Activated naive CD8-positive, alpha-beta T cell treated with anti-CD3 and anti-CD28 coated beads, Interleukin-2, amount 50 U/mL, for 16 hours (primary cell): ENCODE measurements around the gene TTLL5.
"Not testable (repeated sequence)": the region's sequence is repeated elsewhere in the genome, so short reads cannot be mapped to it uniquely, and the experiment has no call there.

Source experiments
- DNase-seq: peaks from one replicate; pipeline ENCODE4 v3.0.0-alpha.2; 2020; ENCODE audit warnings: low read depth, low spot score

TTLL5 gene

GRCh38 chr14:75907756-75908359 lies 246.8 kb downstream of the TTLL5 start:
- DNase-seq = no peak

GRCh38 chr14:75909630-75910029 lies 248.6 kb downstream of the TTLL5 start:
- no peak for DNase-seq

- DNase-seq = no peak
Measured at GRCh38 chr14:75910048-75910447, 249.0 kb downstream of the TTLL5 start.

GRCh38 chr14:75911883-75912282 lies 250.8 kb downstream of the TTLL5 start:
- DNase-seq = no peak

- DNase-seq = no peak
Measured at GRCh38 chr14:75913183-75913582, 252.1 kb downstream of the TTLL5 start.

GRCh38 chr14:75915045-75915444 lies 254.0 kb downstream of the TTLL5 start:
- no peak for DNase-seq

- DNase-seq = no peak
Measured at GRCh38 chr14:75917322-75917945, 256.4 kb downstream of the TTLL5 start.

- no peak for DNase-seq
Measured at GRCh38 chr14:75917946-75918335, 256.9 kb downstream of the TTLL5 start.

GRCh38 chr14:75920421-75920820 lies 259.4 kb downstream of the TTLL5 start:
- DNase-seq = not testable (repeated sequence)

GRCh38 chr14:75925141-75925840 lies 264.2 kb downstream of the TTLL5 start:
- DNase-seq = not testable (repeated sequence)

- DNase-seq = no peak
Measured at GRCh38 chr14:75926431-75927115, 265.5 kb downstream of the TTLL5 start.

GRCh38 chr14:75927564-75928087 lies 266.6 kb downstream of the TTLL5 start:
- no peak for DNase-seq

GRCh38 chr14:75928690-75929181 lies 267.7 kb downstream of the TTLL5 start:
- no peak for DNase-seq

GRCh38 chr14:75933712-75934296 lies 272.8 kb downstream of the TTLL5 start:
- DNase-seq = no peak

GRCh38 chr14:75934998-75935628 lies 274.1 kb downstream of the TTLL5 start:
- DNase-seq = no peak

- DNase-seq = no peak
Measured at GRCh38 chr14:75939200-75939599, 278.2 kb downstream of the TTLL5 start.

- DNase-seq = no peak
Measured at GRCh38 chr14:75941030-75941429, 280.0 kb downstream of the TTLL5 start.

GRCh38 chr14:75944607-75945241 lies 283.7 kb downstream of the TTLL5 start:
- DNase-seq = no peak

GRCh38 chr14:75946785-75947184 lies 285.7 kb downstream of the TTLL5 start:
- DNase-seq = no peak

GRCh38 chr14:75952489-75952888 lies 291.4 kb downstream of the TTLL5 start:
- no peak for DNase-seq

GRCh38 chr14:75959031-75959430 lies 298.0 kb downstream of the TTLL5 start:
- no peak for DNase-seq
